ENCODE measurements around the gene TUBB8B.
"Not testable (repeated sequence)": the region's sequence is repeated elsewhere in the genome, so short reads cannot be mapped to it uniquely, and the experiment has no call there.

The TUBB8B gene

DNA sequence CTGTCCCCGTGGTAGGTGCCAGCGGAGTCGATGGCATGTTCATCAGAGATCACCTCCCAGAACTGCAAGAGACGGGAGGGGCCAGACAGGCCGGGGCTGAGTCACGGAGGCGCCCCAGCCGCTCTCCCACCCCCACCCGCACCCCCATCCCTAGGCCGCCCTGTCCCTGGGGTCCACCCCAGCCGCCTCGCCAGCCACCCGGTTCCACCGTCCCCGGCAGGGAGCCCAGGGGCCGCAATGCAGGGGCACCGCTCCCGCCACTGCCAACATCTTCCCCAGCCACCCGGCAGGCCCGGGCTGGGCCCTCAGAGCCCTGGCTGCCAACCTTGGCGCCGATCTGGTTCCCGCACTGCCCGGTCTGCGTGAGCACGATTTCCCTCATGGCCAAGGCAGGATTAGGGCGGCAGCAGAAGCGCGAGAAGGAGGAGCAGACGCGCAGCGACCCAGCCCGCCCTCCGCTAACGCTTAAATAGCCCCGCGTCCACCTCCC, at the start of gene TUBB8B:
Gene TUBB8B (minus strand): TSS at position 440 of the 490 bp plus-strand sequence. CDS start 58 bp downstream, at position 382.
- DNase-seq: not testable (repeated sequence)

DNA sequence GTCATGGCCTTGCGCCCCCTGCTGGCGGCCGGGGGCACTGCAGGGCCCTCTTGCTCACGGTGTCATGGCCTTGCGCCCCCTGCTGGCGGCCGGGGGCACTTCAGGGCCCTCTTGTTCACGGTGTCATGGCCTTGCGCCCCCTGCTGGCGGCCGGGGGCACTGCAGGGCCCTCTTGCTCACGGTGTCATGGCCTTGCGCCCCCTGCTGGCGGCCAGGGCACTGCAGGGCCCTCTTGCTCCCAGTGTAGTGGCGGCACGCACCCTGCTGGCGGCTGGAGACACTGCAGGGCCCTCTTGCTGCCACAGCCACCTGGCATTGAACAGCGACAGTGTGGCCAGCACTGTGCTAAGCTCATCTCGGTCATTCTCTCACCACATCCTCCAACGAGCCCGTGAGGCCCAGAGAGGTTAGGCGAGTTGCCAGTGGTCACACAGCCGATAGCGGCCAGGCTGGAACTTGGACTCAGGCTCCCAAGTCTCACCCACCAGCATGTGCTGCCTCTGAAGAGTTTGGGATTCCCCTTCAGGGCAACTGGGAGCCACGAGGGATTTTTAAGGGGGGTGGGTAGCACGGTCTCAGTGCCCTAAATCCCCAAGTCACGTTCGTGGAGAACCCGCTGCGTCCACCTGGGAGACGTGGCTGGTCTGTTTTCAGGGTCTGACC, 48.0 kb upstream of the TUBB8B start:
- peak in 2 of 4 experiments; percentile 4 to 6 for DNase-seq

DNA sequence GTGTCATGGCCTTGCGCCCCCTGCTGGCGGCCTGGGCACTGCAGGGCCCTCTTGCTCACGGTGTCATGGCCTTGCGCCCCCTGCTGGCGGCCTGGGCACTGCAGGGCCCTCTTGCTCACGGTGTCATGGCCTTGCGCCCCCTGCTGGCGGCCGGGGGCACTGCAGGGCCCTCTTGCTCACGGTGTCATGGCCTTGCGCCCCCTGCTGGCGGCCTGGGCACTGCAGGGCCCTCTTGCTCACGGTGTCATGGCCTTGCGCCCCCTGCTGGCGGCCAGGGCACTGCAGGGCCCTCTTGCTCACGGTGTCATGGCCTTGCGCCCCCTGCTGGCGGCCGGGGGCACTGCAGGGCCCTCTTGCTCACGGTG, 47.3 kb upstream of the TUBB8B start:
- DNase-seq: not testable (repeated sequence)

DNA sequence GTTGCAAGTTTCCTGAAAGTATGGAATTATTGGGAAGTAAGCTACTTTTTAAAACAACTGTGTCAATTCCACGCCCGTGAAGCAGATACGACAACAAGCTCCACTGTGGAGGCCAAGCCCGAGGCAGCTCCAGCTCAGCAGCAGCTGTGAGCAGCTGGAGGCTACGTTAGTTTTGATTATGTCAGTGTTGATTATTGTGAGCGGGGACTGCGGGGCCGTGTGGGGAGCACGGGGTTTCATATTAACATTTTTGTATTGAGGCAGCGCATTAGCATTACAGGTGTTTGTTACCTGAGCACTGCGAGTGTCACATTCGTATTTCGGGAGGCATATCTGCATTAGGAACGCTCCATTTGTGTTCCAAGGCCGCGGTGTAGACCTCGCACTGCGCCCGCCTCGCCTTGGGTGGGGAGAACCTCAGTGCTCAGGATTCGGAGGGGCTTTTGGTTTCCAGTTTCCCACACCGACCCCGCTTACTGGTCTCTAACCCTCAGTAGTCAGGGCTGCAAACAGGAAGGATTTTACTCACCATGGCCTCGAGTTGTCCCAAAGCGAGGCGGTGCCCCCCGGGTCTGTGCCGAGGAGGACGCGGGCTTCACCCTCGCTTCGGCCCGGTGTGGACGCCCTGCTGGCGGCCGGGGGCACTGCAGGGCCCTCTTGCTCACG, 46.8 kb upstream of the TUBB8B start:
- DNase-seq: not testable (repeated sequence)

DNA sequence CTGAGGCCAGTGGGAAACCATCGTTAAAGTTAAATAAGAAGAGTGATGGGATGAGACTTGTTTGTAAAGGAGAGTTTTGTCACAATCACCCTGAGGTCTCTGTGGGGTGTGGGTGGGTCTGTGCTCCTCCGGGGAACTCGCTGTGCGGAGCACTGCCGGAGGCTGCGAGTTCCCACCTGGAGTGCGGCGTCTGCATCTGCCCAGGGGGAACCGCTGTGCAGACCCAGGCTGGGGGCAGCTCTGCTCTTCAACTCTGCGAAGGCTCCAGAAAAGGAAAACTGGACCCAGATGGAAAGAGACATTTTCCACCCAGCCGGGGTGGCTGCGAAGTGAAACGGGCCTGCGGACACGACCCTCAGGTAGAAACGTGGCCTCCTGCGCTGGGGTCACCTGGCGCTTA, 46.2 kb upstream of the TUBB8B start:
- DNase-seq: not testable (repeated sequence)

DNA sequence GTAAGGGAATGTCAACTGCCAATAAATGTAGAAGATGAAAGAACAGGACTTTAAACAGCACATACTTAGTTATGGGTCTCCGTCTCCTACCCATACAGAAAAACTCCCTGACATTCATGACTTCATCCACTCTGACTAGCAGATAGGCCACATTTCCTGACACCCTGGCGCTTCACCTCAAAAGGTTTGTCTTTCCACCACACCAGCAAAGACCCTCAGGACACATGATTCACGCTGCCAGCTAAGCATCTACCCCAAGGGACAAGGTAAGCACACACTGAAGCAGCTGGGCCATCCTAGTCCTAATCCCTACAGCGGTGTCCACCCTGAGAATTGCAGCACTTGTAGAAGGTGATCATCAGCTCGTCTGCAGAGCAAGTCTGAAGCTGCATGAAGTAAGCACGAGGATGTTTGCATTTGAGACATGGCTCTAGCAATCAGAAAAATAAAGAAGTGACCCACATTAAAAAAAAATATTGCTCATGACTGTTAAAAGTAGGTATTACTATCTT, 44.5 kb upstream of the TUBB8B start:
- DNase-seq: not testable (repeated sequence)

DNA sequence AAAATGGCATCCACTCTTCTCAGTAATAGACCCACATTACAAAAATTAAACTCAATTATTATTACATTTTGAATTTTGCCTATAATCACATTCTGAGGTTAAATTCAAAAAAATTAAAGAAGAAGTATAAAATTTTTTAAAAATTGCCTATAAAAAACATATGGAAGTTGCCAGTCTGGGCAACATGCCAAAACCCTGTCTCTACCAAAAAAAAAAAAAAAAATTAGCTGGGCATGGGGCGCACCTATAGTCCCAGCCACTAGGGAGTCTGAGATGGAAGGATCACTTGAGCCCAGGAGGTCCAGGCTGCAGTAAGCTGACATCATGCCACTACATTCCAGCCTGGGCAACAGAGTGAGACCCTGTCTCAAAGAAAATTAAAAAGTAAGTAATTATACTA, 42.1 kb upstream of the TUBB8B start:
- not testable (repeated sequence) for DNase-seq

DNA sequence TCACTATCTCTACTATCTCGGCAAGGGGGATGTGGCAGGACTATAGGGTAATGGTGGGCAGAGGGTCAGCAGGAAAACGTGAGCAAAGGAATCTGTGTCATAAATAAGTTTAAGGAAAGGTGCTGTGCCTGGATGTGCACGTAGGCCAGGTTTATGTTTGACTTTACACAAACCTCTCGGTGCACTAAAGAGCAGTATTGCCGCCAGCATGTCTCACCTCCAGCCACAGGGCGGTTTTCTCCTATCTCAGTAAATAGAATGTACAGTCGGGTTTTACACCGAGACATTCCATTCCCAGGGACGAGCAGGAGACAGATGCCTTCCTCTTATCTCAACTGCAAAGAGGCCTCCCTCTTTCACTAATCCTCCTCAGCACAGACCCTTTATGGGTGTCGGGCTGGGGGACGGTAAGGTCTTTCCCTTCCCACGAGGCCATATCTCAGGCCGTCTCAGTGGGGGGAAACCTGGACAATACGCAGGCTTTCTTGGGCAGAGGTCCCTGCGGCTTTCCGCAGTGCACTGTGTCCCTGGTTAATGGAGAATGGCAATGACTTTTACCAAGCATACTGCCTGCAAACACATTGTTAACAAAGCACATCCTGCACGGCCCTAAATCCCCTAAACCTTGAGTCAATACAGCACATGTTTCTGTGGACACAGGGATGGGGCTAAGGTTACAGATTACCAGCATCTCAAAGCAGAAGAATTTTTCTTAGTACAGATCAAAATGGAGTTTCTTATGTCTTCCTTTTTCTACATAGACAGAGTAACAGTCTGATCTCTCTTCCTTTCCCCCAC, 41.2 kb upstream of the TUBB8B start:
- DNase-seq: not testable (repeated sequence)

DNA sequence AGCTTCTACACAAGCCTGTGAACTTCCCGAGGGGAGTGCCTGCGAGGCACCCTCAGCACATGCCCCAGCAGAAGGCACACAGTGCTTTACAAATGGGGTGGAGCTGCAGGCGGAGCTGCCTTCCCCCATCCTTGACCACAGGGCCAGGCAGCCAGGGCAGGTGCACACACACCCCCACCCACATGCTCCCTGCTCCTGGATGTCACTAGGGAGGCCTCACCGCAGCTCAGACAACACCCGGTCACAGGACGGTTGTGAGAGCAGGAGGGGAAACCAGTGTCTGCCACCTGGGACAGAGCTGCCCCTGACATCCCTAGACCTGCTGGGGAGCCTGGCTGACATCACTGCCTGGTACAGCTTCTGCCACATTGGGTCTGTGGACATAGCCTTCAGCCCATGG, 39.7 kb upstream of the TUBB8B start:
- not testable (repeated sequence) for DNase-seq

DNA sequence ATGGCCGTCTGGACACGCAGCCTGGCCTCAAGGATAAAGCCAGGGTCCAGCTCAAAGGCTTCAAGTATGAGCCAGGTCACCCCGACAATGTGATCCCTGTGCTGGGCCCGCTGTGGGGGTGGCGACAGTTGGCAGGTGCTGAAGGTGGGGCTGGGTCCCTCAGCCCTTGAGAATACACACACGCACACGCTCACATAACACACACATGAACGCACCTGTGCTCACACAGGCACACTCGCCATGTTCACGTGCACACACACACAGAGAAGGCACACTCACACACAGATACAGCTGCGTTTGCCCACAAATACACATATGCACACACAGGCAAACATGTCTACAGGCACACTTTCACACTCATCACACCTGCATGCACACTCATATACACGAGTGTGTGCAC, 35.4 kb upstream of the TUBB8B start:
- DNase-seq: not testable (repeated sequence)

DNA sequence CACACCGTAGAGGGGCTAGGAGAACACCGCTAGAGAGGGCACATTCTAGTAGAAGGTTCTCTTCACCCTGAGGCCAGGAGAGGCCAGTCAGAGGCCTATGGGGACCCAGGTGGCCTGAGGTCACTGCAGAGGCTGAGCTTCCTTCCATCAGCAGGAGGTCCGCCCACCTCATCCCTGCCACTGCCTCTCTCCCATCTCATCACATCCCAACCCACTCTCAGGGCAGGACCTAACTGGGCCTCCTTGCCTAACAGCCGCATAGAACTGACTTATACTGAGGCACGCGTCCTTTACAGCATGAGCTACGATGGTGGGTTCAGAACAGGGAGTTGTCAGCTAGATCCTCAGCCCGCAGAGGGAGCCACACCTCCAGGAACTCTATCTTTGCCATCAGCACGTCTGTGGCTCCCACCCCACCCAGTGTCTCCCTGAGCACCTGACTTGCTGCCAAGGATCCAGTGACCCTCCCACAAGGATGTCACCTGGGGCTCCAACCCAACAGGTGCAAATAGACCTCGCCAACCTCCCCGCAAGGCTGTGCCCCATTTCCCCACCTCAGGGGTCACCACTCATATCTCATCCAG, 33.3 kb upstream of the TUBB8B start:
- DNase-seq: not testable (repeated sequence)

DNA sequence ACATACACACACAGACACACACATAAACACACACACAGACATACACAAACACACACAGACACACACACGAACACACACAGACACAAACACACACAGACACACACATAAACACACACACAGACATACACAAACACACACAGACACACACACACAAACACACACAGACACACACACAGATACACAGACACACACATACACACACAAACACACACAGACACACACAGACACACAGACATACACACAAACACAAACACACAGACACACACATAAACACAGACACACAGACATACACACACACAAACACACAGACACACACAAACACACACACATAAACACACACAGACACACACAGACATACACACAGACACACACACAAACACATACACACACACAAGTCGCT, 31.5 kb upstream of the TUBB8B start:
- DNase-seq: not testable (repeated sequence)

DNA sequence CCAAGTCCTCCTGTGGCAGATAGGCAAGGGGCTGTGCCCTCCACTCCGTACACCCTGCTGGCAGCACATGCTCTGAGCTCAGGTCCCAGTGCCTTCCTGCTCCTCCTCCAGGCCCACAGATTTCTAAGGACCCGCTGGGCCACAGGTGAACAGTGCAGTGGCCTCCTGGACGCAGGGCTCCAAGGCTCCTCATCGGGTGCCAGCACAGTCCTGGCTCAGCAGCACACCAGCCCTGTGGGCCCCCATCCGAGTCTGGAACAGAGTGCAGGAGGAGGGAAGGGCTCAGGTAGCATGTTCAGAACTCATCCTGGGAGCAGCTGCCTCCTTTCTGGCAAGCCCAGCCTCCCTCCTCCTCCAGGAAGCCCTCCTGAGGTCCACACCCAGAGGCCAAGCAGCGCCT, 30.8 kb upstream of the TUBB8B start:
- DNase-seq: not testable (repeated sequence)

DNA sequence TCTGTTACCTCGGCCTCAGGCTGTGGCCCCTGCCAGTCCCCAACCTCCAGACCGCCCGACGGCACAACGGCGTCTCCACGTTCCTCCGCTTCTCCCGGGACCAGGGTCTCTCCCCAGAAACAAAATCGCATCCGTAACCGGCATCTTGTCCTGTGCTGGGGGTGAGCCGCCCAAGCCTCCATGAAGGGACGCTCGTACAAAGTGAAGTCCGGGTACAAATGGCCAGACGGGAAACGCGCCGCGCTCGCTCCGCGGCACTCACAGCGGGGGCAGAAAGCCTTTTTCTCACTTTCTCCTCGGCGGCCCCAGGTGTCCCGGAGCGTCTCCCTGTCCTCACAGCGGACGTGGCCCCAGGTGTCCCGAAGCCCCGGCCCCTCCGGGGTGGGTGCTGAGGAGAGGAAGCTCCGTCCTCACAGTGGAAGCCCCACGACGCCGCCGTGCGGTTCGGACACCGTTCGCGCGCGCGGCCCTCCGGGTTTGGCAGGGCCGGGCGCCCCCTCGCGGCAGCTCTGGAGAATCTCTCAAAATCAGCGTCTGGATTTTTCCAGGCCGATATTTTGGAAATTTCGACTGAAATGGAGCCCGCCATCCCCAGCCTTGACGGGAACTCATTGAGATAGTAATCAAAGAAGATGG, 26.2 kb upstream of the TUBB8B start:
- not testable (repeated sequence) for DNase-seq

DNA sequence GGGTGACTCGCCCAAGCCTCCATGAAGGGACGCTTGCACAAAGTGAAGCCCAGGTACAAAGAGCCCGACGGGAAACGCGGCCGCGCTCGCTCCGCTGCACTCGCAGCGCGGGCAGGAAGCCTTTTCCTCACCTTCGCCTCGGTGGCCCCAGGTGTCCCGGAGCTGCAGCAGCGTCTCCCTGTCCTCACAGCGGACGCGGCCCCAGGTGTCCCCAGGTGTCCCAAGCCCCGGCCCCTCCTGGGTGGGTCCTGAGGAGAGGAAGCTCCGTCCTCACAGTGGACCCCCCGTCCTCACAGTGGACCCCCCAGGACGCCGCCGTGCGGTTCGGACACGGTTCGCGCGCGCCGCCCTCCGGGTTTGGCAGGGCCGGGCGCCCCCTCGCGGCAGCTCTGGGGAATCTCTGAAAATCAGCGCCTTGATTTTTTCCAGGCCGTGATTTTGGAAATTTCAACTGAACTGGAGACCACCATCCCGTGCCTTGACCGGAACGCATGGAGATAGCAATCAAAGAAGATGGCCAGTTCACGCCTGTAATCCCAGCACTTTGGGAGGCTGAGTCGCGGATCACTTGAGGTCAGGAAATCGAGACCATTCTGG, 23.9 kb upstream of the TUBB8B start:
- not testable (repeated sequence) for DNase-seq

DNA sequence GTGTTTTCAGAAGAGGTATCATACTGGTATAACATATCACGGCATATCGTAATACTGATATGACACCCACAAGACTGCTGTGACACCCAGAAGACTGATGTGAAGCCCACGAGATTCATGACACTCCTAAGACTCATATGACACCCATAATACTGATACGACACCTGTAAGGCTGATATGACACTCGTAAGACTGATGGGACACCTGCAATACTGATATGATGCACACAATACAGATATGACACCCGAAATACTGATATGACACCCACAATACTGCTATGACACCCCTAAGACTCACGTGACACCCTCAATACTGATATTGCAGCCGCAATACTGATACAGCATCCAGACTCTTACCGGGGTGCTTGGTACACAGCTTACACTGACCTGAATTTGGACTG, 18.3 kb upstream of the TUBB8B start:
- not testable (repeated sequence) for DNase-seq

DNA sequence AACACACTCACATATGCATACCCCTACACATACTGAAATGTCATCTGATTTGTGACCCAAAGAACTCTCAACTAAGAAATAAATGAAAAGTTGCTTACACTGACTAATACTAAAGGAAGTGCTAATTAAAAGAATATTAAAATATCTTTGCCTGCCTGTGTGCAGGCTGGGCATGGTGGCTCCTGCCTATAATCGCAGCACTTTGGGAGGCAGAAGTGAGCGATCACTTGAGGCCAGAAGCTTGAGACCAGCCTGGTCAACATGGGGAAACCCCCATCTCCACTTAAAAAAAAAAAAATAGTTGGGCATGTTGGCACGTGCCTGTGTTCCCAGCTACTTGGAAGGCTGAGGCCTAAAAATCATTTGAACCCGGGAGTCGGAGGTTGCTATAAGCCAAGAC, 14.9 kb upstream of the TUBB8B start:
- DNase-seq: not testable (repeated sequence)

DNA sequence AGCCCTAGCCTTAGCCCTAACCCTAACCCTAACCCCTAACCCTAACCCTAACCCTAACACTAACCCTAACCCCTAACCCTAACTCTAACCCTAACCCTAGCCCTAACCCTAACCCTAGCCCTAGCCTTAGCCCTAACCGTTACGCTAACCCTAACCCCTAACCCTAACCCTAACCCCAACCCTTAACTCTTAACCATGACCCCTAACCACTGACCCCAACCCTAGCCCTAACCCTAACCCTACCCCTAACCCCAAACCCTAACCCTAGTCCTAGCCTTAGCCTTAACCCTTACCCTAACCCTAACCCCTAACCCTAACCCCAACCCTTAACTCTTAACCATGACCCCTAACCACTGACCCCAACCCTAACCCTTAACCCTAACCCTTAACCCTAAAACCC, 14.2 kb upstream of the TUBB8B start:
- DNase-seq: not testable (repeated sequence)

DNA sequence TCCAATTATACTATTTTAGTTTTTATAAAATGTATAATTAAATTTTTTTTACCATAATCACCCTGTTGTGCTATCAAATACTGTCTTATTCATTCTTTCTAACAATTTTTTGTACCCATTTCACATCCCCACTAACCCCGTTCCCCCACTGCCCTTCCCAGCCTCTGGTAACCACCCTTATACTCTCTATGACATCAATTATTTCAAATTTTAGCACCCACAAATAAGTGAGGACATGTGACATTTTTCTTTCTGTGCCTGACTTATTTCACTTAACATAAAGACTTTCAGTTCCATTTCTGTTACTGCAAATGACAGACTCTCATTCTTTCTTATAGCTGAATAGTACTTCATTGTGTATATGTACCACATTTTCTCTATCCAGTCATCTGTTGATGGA, 5.0 kb upstream of the TUBB8B start:
- not testable (repeated sequence) for DNase-seq

DNA sequence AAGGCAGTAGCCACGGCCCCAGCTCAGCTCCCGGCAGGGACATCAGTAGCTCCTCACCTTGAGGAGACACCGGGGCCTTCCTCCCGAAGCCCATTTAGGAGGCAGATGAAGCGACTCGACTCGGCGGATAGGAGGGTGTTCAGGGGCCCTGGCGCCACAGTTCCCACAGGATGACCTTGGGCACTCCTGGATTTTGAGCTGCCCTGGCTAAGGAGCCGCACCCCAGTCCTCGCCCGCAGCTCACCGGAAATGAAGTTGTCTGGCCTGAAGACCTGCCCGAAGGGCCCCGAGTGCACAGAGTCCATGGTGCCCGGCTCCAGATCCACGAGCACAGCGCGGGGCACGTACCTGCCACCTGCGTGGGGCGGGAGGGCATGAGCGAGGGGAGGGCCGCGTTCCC, 719 bp downstream of the TUBB8B start:
- DNase-seq: not testable (repeated sequence)

DNA sequence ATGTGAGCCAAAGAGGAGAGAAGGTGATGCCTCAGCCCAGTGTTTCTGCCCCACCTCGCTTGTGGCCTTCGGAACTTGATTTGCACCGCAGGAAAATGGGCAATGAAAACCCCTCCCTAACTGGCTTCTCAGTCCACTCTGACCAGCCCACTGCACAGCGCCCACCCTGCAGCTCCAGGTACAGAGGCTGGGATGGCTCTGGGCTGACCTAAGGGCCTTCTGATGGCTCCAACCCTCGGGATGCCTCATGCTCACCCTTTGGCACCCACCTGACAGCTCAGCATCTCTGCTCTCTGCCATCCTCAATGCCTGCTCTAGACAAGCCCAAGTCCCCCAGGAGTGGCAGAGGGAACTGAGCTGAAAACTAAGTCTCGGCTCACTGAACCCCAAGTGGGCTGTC, 36.2 kb downstream of the TUBB8B start:
- not testable (repeated sequence) for DNase-seq

DNA sequence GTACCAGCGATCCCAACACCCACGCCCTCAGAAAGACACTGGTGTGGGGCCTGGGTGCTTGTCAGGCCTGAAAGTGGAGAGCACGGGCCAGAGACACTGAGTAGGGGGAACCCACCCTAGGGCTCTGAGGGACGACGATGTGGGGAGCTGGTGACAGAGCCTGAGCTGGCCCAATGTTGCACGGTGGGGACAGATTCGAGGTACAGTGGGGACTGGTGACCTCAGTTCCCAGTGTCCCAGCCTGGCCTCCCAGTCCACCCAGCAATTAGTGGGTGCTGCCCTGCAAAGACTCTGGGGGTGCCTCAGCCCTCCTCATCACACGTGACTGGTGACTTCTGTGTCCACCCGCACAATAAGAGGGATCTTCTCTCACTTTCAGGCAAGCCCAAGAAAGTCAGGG, 36.6 kb downstream of the TUBB8B start:
- DNase-seq: not testable (repeated sequence)

Measured in activated CD4-positive, CD25-positive, alpha-beta regulatory T cell (primary cell).